ENCODE data around the gene MRNIP.

The MRNIP gene

GRCh38 chr5:179796877-179797608, 61.6 kb downstream of the MRNIP start:
- no peak for TF ChIP-seq SIN3A (IDR thresholded peaks at IDR 0.05; ENCODE audit: borderline replicate concordance, insufficient read depth, low read length)
- TF ChIP-seq TAF1 (IDR thresholded peaks at IDR 0.05; ENCODE audit: borderline replicate concordance, insufficient read depth, low read length), result no peak
- TF ChIP-seq REST (IDR thresholded peaks at IDR 0.05; ENCODE audit: insufficient read depth in 1 of 2, low read depth in 2 of 2, low read length in 2 of 2), result no peak
- no peak for TF ChIP-seq POLR2AphosphoS5 (IDR thresholded peaks at IDR 0.05; ENCODE audit: low read depth, low read length)
- TF ChIP-seq FOXP2 (optimal IDR thresholded peaks at IDR 0.05; ENCODE audit: borderline replicate concordance, extremely low read depth, extremely low read length, insufficient read depth), result no peak

GRCh38 chr5:179795863-179796833, 62.5 kb downstream of the MRNIP start:
- TF ChIP-seq SIN3A (IDR thresholded peaks at IDR 0.05; ENCODE audit: borderline replicate concordance, insufficient read depth, low read length), result no peak

- TF ChIP-seq POLR2AphosphoS5 (IDR thresholded peaks at IDR 0.05; ENCODE audit: low read depth, low read length), result no peak
- no peak for TF ChIP-seq TAF1 (IDR thresholded peaks at IDR 0.05; ENCODE audit: borderline replicate concordance, insufficient read depth, low read length)
- no peak for TF ChIP-seq FOXP2 (optimal IDR thresholded peaks at IDR 0.05; ENCODE audit: borderline replicate concordance, extremely low read depth, extremely low read length, insufficient read depth)
- TF ChIP-seq REST (IDR thresholded peaks at IDR 0.05; ENCODE audit: insufficient read depth in 1 of 2, low read depth in 2 of 2, low read length in 2 of 2), result no peak
- no peak for TF ChIP-seq SIN3A (IDR thresholded peaks at IDR 0.05; ENCODE audit: borderline replicate concordance, insufficient read depth, low read length)
These were observed 63.4 kb downstream of the MRNIP start for GRCh38 chr5:179795049-179795862.

GRCh38 chr5:179794575-179794974, 64.0 kb downstream of the MRNIP start:
- TF ChIP-seq REST (IDR thresholded peaks at IDR 0.05; ENCODE audit: insufficient read depth in 1 of 2, low read depth in 2 of 2, low read length in 2 of 2), result no peak
- no peak for TF ChIP-seq FOXP2 (optimal IDR thresholded peaks at IDR 0.05; ENCODE audit: borderline replicate concordance, extremely low read depth, extremely low read length, insufficient read depth)
- TF ChIP-seq TAF1 (IDR thresholded peaks at IDR 0.05; ENCODE audit: borderline replicate concordance, insufficient read depth, low read length), result no peak
- TF ChIP-seq POLR2AphosphoS5 (IDR thresholded peaks at IDR 0.05; ENCODE audit: low read depth, low read length), result no peak

- TF ChIP-seq SIN3A (IDR thresholded peaks at IDR 0.05; ENCODE audit: borderline replicate concordance, insufficient read depth, low read length) (no peak), FOXP2 (optimal IDR thresholded peaks at IDR 0.05; ENCODE audit: borderline replicate concordance, extremely low read depth, extremely low read length, insufficient read depth) (no peak), TAF1 (IDR thresholded peaks at IDR 0.05; ENCODE audit: borderline replicate concordance, insufficient read depth, low read length) (no peak), POLR2AphosphoS5 (IDR thresholded peaks at IDR 0.05; ENCODE audit: low read depth, low read length) (no peak), REST (IDR thresholded peaks at IDR 0.05; ENCODE audit: insufficient read depth in 1 of 2, low read depth in 2 of 2, low read length in 2 of 2) (no peak)
These were observed 64.4 kb downstream of the MRNIP start for GRCh38 chr5:179794171-179794570.

All from PFSK-1 (cell line).